ENCODE results near the gene APOL3.
"Not testable (repeated sequence)": the region's sequence is repeated elsewhere in the genome, so short reads cannot be mapped to it uniquely, and the experiment has no call there.

The APOL3 gene

DNA sequence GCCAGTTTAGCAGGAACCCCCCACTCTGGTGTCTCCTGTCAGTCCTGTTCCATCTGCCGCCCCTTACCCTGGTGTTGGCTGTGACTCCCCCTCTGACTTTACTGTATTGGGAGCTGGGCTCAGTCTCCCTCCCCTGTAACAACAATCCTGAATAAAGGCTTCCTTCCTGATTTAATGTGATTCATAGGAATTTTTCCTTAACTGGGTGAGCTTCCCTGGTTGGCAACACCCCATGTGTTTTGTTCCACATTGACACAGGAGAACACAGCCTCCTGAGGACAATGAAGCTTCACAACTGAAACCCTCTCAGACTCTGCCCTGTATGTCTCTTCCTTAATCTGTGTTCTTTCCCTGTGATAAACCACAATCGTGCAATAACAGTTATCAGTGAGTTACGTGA, 32.6 kb upstream of the APOL3 start:
- ATAC-seq, result no peak
- no peak for DNase-seq

DNA sequence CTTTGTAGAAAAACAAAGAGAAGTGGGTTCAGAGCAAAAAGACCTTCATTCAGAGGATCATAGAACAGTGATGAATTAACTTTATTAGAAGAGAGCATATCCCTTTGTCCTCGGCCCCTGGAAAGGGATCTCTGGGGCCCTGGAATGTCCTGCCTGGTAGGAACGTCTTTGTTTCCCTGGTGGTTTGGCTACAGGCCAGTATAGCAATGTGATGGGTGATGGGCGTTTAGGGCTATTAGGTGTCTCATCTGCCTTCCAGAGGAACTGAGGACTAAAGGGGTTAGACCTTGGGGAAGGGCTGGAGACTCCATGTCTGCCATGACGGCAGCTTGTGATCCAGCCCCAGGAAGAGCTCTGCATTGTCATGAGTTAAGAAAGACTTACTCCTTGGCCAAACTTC, 32.0 kb upstream of the APOL3 start:
- DNase-seq, result no peak

DNA sequence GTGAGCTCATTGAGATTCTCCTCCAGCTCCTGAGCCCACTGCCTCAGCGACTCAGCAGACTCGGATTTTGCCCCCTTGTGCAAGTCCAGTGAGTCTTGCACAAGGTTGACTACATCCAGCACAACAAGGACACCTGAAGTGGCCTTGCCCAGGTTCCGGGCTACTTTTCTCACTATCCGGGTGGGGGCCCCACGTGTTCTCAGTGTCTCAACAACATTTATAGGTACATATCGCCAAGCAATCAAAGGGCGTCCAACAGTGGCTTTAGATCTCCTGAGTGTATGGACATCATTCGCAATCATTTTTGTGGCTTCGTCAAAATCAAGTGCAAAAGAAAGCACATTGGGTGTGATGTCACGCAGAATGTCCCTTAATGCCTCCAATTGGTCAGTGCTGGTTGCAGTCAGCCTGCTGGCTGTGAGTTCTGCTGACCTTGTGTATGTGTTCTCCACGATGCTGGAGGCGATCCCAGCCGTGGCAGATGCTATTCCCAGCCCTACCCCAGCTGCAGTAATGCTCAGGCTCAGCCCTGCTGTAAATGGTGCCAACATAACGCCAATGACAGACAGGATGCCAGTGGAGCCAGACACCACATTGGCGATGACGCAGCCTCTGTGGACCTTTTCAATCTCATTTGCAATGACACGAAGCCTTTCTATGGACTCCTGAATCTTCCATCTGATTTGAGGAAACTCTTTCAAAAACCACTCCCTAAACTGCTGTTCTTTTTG, 30.7 kb upstream of the APOL3 start:
- no peak for DNase-seq
- no peak for ATAC-seq

More for the DNA sequence above, 32.0 kb upstream of the APOL3 start:
- no peak for ATAC-seq

DNA sequence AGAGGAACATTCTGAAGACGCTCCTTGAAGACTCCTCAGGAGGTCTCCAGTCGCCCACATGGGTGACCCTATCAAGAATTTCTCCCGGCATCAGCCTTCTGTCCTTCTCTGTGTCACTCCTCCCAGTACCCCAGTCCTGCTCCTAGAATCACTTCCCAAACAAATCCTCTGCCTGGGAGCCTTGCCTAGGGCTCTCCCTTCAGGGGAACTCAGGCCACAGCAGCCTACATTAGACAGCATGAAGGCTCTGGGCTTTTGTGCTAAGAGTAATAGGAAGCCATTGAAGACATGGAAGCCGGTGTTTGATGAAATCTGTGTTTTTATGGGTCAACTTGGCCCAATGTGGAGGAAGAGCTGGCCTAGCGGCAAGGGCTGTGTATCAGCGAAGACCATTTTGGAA, 27.3 kb upstream of the APOL3 start:
- not testable (repeated sequence) for ATAC-seq, DNase-seq

DNA sequence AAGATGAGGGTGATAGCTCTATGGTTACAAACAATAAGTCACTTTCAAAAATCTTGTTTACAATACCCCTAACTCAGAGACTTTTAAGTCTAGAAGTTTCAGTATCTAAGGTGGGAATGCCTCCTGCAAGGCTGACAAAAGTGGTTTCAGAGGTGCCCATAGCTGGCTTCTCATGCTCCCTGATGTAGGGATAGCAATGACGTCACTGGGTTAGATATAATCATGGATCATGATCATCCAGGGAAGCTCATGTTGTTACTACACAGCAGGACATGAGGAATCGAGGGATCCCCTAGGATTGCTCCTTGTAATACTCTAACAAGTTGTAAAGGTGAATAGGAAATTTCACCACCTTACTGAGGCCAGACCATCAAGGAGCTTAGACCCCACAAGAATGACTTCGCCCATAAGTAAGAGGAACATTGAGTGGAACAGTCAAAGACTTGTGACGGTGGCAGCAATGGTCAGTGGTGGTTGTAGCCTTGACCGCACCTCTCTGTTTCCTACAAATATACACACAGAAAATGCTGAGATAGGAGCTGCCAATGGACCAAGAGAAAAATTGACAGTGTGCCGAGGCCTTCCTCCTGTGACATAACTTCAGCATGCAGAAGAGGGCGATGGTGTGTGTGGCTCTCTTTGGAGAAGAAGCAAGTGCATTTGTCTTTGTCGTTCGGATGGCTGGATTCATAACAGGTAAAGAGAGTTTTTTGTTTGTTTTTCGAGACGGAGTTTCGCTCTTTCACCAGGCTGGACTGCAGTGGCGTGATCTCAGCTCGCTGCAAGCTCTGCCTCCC, 25.5 kb upstream of the APOL3 start:
- no peak for ATAC-seq
- no peak for DNase-seq

DNA sequence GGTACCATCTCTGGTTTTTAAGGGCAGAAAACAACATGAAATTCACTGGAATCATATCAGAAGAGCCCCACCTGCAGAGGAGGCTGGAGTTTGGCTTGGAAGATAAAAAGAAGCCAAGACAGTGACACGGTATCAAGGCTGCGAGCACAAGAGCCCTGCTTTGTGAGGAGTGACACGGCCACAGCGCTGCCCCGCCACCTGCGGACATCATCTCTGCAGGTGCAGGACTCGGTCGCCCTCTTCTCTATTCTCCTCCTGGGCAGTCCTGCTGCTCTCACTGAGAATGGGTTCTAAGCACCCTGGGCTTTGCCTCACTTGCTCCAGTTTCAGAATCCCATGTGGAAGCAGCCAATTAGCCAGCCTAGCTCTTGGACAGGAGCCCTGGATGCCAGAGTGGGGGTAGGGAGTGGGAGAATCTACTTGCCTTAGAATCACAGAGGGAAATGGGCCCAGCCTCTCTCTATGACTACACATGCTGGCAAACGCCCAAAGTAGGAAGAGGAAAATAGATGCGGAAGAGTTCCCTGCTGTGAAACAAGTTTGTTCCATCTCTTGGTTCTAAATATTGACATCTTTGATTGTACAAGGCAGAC, 24.0 kb upstream of the APOL3 start:
- DNase-seq, result no peak

DNA sequence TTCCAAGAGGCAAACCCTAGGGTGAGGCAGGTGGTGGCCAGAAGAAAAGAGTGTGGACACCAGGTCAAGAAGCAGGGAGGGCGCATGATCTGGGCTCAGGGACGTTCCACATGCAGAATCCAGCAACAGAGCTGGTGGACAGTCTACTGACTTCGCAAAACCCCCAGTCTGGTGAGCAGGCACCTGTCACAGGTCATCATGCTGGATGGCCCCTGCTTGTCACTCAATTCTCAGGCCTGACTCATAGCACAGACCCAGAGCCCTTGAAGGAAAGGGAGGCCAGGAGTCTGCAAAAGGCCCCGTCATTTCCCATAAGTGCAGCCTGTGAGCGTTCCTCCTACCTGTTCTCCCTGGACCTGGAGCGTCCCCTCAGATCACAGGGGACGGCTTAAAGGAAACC, 22.9 kb upstream of the APOL3 start:
- ATAC-seq, result no peak
- no peak for DNase-seq

More for the DNA sequence above, 24.0 kb upstream of the APOL3 start:
- ATAC-seq, result no peak

DNA sequence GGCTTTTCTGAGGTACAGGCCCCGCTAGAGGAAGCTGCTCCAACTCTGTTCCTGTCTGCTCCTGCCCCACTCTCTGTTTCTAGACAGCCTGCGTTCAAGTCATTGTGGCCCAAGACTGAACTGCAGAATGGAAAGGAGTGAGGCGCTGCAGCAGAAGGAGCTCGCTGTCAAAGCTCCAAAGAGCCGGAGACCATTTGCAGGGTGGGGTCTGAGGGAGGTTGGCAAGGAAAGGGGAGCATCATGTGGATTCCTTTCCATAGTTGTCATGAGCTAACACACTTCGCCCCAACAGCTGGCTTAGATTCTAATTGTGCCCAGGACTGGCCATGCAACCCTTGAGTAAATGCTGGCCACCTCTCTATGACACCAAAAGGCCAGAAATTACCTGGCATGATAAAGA, 22.3 kb upstream of the APOL3 start:
- ATAC-seq, result no peak
- DNase-seq, result no peak

DNA sequence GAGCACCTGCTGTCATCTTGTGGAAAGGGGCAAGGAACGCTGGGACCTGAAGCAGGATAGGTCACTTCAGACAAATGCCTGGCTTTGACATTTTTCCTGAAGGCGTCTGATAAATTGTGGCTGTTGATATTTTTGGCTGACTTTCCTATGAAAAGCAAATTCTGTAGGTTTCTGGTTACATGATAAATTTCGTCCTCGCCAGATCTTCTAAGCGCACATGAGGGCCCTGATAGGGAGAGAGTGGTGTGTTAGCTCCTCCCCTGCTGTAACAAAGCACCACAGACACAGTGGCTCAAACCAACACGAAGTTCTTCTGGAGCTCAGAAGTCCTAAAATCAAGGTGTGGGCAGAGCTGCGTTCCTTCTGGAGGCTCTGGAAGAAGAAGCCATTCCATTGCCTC, 21.5 kb upstream of the APOL3 start:
- no peak for DNase-seq

DNA sequence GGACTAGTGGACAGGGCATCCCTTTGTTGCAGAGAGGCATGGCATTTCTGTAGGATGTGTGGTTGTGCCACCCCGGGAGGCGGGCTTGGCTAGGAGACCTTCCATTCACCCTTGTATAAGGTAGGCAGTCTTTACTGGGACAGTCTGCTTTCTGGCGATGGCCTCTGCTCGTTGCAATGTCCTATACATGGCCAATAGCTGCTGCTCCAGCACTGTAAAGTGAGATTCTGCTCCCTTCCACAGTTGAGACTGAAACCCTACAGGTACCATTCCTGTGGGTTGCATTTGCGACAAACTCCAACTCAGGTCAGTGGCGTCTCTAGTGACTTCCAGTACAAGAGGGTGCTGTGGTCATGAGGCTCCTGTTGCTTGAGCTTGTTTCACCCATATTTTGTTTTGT, 20.4 kb upstream of the APOL3 start:
- no peak for DNase-seq
- no peak for ATAC-seq

More for the DNA sequence above, 21.5 kb upstream of the APOL3 start:
- ATAC-seq, result no peak

DNA sequence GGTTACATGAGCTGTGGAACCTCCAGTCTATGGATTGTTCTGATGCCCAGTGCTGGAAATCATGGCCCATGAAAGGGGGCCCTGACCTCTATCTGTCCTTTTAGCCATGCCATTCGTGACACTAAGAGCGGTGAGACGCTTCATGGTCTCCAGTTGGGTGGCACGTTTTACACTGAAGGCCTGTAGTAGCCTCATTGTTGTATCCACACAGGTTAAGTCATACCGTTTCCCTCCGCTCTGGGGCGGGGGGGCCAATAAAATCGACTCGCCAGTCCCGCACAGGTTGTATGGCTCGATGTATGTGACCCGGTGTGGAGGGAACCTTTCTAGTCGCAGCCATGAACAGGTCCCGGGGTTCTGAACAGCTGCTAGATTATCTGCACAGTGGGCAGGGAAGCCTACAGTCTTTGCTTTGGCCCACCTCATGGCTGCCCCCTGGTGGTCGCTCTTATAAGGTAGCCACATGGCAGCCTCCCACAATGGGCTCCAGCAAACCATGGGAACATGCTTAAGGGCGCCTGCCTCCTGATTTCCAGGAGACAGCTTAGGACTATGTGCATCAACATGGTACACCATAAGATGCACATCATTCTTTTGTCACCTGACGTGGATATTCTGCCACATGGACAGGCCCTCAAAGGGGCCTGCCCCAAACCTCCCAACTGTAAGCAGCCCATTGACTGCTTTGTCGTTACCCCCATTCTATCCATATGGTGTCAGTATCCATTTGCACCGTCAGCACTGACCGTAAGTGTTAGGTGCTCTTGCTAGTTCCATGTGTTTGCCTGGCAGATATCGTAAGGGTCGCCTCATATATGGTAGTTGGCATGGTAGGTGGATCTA, 19.7 kb upstream of the APOL3 start:
- ATAC-seq, result peak; percentile 92
- peak; percentile 92 for DNase-seq

DNA sequence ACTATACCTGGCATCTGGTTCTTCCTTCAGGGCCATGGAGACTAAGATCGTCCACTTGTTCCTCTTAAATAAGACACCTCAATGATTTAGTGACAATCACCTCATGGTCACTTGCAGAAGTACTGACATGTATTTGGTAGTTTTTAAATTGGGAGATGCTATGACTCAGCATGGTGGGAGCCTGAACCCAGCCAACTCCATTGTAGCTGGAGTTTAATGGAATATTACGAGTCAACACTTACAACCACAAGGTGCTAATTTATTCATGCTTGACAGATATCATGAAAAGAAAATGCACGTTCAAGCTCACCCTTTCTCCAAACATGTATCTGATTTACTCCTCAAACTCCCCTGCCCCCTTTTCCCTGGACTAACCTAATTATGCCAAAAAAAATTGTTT, 16.6 kb upstream of the APOL3 start:
- ATAC-seq (no peak), DNase-seq (no peak)

DNA sequence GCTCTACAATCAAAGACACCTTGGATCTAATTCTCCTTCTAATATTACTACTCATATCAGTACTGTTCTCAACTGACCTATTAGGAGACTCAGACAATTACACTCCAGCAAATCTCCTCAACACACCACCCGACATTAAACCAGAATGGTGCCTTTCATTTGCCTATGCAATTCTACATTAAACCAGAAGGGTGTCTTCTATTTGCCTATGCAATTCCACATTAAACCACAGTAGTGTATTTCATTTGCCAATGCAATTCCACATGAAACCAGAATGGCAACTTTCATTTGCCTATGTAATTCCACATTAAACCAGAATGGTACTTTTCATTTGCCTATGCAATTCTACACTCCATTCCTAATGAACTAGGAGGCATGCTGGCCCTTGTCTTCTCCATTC, 15.3 kb upstream of the APOL3 start:
- DNase-seq (no peak), ATAC-seq (no peak)

DNA sequence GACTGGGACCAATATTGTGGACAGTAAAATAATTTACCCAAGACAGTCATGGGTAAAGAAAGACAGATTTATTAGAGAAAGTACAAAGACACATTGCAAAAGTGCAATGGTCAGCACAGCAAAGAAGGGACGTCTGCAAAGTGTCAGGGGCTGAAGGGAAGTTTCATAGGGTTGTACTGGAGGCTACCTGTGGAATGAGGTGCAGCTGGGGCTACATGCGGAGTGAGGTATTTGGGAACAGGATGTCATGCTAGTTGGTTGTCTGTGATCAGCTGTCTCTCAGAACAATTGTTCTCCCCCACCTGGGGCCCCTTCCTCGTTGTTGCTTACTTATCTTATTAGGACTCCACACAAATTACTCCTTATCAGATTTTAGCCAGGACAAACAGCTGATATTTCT, 11.4 kb upstream of the APOL3 start:
- no peak for ATAC-seq
- DNase-seq, result no peak

DNA sequence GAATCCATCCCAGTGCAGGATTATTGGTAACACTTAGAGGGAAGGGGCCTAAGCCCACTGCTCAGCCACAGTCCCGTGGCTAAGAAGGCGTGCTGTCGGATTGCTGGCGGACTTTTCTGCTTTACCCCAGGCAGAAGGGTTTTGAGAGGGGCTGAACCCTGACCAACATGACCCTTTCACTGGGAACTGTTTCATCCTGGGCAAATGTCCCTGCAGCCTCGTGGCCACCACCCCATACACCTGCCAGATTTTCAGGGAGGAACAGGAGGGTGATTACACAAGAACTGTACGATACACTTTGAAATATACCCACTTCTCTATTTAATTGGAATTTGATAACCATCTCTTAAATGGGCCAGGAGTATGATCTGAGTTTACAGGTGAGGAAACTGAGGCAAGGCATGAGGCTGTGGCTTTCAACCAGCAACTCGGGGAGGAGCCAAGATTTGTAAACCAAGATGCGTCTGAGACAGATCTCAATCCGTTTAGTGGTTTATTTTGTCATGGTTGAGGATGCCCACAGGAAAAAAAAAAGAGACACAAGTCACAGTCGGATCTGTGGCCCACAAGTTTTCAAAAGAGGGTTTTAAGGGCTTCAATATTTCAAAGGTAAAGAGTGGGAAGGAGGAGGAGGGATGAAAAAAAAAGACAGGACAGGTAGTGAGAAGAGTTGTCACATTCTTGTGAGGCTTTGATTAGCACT, 6.1 kb upstream of the APOL3 start:
- DNase-seq (no peak), ATAC-seq (no peak)

DNA sequence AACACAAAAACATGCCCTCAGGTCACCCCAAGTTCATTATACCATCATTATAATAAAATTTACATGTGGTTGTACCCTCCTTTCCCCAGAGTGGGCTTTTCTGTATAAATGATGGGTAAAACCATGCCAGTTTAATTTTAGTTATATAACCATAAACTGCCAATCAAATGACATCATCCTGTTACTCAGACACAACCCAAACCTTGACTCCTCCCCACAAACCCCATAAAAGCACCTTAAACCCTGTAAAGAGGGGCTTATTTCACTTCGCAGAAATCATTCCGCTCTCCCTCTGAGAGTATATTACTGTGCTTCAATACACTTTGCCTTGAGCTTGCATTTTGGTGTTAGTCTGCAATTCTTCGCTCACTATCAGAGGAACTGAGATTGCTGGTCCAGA, 5.5 kb upstream of the APOL3 start:
- DNase-seq (no peak), ATAC-seq (no peak)

DNA sequence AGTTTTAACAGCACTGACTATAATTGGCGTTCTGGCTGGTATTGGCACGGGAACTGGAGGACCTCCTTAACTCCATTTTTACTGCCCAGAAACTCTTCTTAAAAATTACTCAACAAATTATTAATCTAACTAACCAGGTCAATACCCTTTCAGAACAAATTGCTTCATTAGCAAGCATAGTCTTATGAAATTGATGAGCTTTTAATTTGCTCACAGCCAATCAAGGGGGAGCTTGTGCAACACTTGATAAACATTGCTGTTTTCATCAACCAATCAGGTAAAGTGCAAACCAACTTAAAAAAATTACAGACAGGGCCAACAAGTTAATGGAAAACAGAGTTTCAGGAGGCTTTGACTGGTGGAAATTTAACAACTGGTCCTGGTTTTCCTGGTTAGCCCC, 4.6 kb upstream of the APOL3 start:
- ATAC-seq (no peak), DNase-seq (no peak)

DNA sequence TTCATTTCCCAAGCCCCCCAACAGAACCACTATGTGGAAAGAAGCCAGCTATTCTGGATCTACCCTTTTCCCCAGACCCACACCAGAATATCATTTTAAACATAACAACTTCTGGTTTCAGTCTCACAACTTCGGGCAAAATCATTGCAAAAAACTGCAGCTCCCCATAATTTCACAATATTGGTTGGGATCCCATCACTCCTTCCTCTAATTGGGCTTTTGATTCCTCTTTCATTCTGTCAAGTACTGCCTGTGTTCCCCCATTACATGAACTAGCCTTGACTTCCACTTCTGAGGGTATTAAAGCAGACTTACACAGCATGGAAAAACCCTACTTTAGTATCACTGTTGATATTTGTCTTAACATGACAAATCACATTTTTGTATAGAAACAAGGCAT, 4.1 kb upstream of the APOL3 start:
- DNase-seq, result no peak

DNA sequence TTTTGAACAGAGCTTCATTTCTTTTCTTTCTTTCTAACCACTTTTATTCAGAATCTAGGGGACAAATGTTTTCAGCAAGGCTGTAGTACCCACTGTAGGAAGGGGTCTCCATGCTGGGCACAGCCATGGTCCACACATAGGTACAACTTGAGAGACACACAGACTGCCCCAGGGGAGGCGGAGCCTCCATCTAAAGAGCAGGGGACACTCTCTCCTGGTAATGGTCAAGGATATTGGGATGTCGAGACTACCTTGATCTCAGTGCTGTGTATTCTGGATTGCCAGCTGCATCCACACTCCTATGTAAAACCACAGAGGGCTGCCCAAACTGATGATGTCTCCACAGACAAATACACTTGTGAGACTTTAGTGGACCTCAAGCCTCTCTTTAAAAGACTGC, 2.9 kb upstream of the APOL3 start:
- ATAC-seq (no peak), DNase-seq (no peak)

More for the DNA sequence above, 4.1 kb upstream of the APOL3 start:
- ATAC-seq, result no peak

DNA sequence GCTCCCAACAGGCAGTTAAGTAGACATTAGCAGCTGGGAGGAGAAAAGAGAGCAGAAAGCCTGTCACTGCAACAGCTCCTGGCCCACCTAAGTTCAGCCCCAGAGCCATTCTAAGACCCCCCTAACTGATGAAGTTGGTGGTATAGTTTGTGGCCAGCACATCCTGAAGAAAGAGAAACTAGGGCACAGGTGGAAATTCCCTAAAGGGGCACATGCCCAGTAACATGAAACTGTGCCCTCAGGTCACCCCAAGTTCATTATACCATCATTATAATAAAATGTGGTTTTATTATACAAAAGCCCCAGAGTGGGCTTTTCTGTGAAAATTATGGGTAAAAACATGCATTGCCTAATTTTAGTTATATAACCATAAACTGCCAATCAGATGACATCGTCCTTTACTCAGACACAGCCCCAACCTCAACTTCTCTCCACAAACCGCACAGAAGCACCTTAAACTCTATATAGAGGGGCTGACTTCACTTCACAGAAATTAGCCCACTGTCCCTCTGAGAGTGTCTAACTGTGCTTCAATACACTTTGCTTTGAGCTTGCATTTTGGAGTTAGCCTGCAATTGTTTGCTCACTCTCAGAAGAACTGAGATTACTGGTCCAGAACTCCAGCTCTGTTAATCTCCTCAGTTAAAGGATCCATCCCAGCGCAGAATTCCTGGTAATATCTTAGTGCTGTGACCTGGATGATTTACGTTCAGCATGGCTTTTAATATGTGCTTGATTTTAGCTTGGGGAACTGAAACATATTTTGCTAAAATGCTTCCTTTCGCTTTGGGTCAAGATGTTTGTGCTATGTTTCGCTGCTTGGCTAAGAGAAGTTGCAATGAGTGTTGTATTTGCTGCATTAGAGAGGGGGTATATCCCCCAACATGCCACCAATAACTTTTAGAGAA, 1.8 kb upstream of the APOL3 start:
- peak; percentile 36 for DNase-seq
- peak; percentile 66 for ATAC-seq

DNA sequence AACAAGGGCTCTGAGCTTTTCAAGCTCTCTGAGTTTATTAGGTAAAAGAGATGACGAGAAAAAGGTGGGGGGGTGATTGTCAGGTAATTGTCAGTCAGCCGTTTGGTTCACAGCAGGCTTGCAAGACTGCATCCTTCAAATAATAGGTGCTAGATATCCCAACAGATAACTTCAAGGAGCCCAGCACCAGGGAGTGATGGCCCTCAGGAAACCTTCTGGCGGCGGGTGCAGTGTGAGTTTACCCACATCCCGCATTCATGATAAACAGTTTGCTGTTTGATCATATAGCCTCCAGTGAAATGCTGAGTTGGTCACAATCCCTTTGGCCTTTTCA, 1.2 kb upstream of the APOL3 start:
- peak; percentile 3 for ATAC-seq
- peak; percentile 22 for DNase-seq

All from stimulated activated naive CD8-positive, alpha-beta T cell treated with anti-CD3 and anti-CD28 coated beads, Interleukin-15, Interleukin-2, amounts not matched to agents 100 U/mL and 50 U/mL, for 24 hours (primary cell).